ENCODE data around the gene TRPM2.

Gene TRPM2

GRCh38 chr21:44322621-44323325, 30.6 kb upstream of the TRPM2 start:
- no peak for DNase-seq

- no peak for DNase-seq
Measured at GRCh38 chr21:44323591-44323990, 29.8 kb upstream of the TRPM2 start.

GRCh38 chr21:44324106-44324853, 29.1 kb upstream of the TRPM2 start:
- DNase-seq: no peak

GRCh38 chr21:44324854-44325107, 28.6 kb upstream of the TRPM2 start:
- DNase-seq: no peak

GRCh38 chr21:44325386-44326271, 27.8 kb upstream of the TRPM2 start:
- no peak for DNase-seq

- DNase-seq: no peak
Measured at GRCh38 chr21:44326272-44326647, 27.2 kb upstream of the TRPM2 start.

GRCh38 chr21:44326716-44327602, 26.5 kb upstream of the TRPM2 start:
- no peak for DNase-seq

- DNase-seq: no peak
Measured at GRCh38 chr21:44327603-44327974, 25.8 kb upstream of the TRPM2 start.

- DNase-seq: no peak
Measured at GRCh38 chr21:44328242-44328895, 25.1 kb upstream of the TRPM2 start.

- DNase-seq: no peak
Measured at GRCh38 chr21:44329086-44329889, 24.1 kb upstream of the TRPM2 start.

GRCh38 chr21:44329971-44330681, 23.3 kb upstream of the TRPM2 start:
- no peak for DNase-seq

- no peak for DNase-seq
Measured at GRCh38 chr21:44330698-44331097, 22.7 kb upstream of the TRPM2 start.

- no peak for DNase-seq
Measured at GRCh38 chr21:44331209-44331608, 22.2 kb upstream of the TRPM2 start.

GRCh38 chr21:44331650-44332307, 21.6 kb upstream of the TRPM2 start:
- DNase-seq: no peak

GRCh38 chr21:44332383-44332782, 21.0 kb upstream of the TRPM2 start:
- DNase-seq: no peak

GRCh38 chr21:44332965-44333364, 20.5 kb upstream of the TRPM2 start:
- DNase-seq: no peak

- no peak for DNase-seq
Measured at GRCh38 chr21:44333509-44334328, 19.7 kb upstream of the TRPM2 start.

- no peak for DNase-seq
Measured at GRCh38 chr21:44334329-44335030, 18.9 kb upstream of the TRPM2 start.

All from CD4-positive, alpha-beta T cell treated with Interferon alpha-2 for 1 hour (primary cell).